ENCODE data around the gene NTNG1.
"Not testable (repeated sequence)": the region's sequence is repeated elsewhere in the genome, so short reads cannot be mapped to it uniquely, and the experiment has no call there.

The NTNG1 gene

GRCh38 chr1:107230121-107230520, 89.3 kb downstream of the NTNG1 start:
- Mint-ChIP-seq H3K27ac (no peak overlapping the region), H3K4me1 (no peaks in the 10 kb centered on the region), H3K36me3 (ENCODE audit: low read depth) (no peaks in the 10 kb centered on the region), H3K9me3 (no peaks in the 10 kb centered on the region), H3K27me3 (ENCODE audit: low read depth, poor library complexity) (no peaks in the 10 kb centered on the region), H3K4me3 (no peak overlapping the region)
- no peak for TF ChIP-seq CTCF (IDR thresholded peaks at IDR 0.05)
- no peak for DNase-seq

- Mint-ChIP-seq H3K27ac (no peak overlapping the region), H3K27me3 (ENCODE audit: low read depth, poor library complexity) (no peaks in the 10 kb centered on the region), H3K4me1 (no peaks in the 10 kb centered on the region), H3K4me3 (no peak overlapping the region), H3K36me3 (ENCODE audit: low read depth) (no peaks in the 10 kb centered on the region), H3K9me3 (peaks cover 7% of the 10 kb centered on the region)
- DNase-seq = no peak
- no peak for TF ChIP-seq CTCF (IDR thresholded peaks at IDR 0.05)
Measured at GRCh38 chr1:107231291-107231690, 90.5 kb downstream of the NTNG1 start.

GRCh38 chr1:107232426-107232825, 91.6 kb downstream of the NTNG1 start:
- no peak for DNase-seq
- H3K4me1 Mint-ChIP-seq = no peaks in the 10 kb centered on the region
- peaks cover 18% of the 10 kb centered on the region for H3K9me3 Mint-ChIP-seq
- TF ChIP-seq CTCF (IDR thresholded peaks at IDR 0.05) = no peak
- no peaks in the 10 kb centered on the region for H3K36me3 Mint-ChIP-seq (ENCODE audit: low read depth)
- no peak overlapping the region for H3K27ac Mint-ChIP-seq
- H3K4me3 Mint-ChIP-seq = no peak overlapping the region
- no peaks in the 10 kb centered on the region for H3K27me3 Mint-ChIP-seq (ENCODE audit: low read depth, poor library complexity)

- H3K27ac Mint-ChIP-seq; H3K36me3 Mint-ChIP-seq (ENCODE audit: low read depth); H3K27me3 Mint-ChIP-seq (ENCODE audit: low read depth, poor library complexity); H3K4me3 Mint-ChIP-seq; DNase-seq; H3K4me1 Mint-ChIP-seq: not testable (repeated sequence)
- H3K9me3 Mint-ChIP-seq = peaks cover 26% of the 10 kb centered on the region
Measured at GRCh38 chr1:107236760-107237159, 95.9 kb downstream of the NTNG1 start.

GRCh38 chr1:107243461-107243860, 102.6 kb downstream of the NTNG1 start:
- Mint-ChIP-seq H3K9me3 (no peaks in the 10 kb centered on the region), H3K27me3 (ENCODE audit: low read depth, poor library complexity) (no peaks in the 10 kb centered on the region), H3K27ac (no peak overlapping the region), H3K4me1 (peaks cover 6% of the 10 kb centered on the region), H3K36me3 (ENCODE audit: low read depth) (no peaks in the 10 kb centered on the region), H3K4me3 (no peak overlapping the region)
- TF ChIP-seq CTCF (IDR thresholded peaks at IDR 0.05) = no peak
- no peak for DNase-seq

- H3K9me3 Mint-ChIP-seq = no peaks in the 10 kb centered on the region
- H3K4me3 Mint-ChIP-seq = no peak overlapping the region
- no peaks in the 10 kb centered on the region for H3K27me3 Mint-ChIP-seq (ENCODE audit: low read depth, poor library complexity)
- no peaks in the 10 kb centered on the region for H3K36me3 Mint-ChIP-seq (ENCODE audit: low read depth)
- peaks cover 6% of the 10 kb centered on the region for H3K4me1 Mint-ChIP-seq
- no peak for DNase-seq
- H3K27ac Mint-ChIP-seq = peak overlapping the region; percentile 72
- no peak for TF ChIP-seq CTCF (IDR thresholded peaks at IDR 0.05)
Measured at GRCh38 chr1:107244709-107245500, 104.1 kb downstream of the NTNG1 start.

Data from nephron progenitor cell (in vitro differentiated cells).